GM13976 (cell line): ENCODE measurements around the gene EML6.

Experiments
- DNase-seq: peaks from one replicate; pipeline ENCODE4 v3.0.0; 2012; ENCODE audit warnings: low spot score
- in situ Hi-C: fragments of 300-500 bp; cut with MboI; formaldehyde crosslinking; loops from one replicate; pipeline ENCODE4 v1.12.0; 2022; ENCODE audit warnings: low sequenced_read_pairs, mixed read lengths, inconsistent platforms; ENCODE audit not compliant: unreplicated experiment
- TF ChIP-seq, protein P1 (sequence below): IDR thresholded peaks from 2 replicates; pipeline ENCODE4 v1.5.1; 2012; ENCODE audit warnings: borderline replicate concordance, mild to moderate bottlenecking; ENCODE audit not compliant: insufficient read depth; ENCODE audit errors: extremely low read depth, missing control alignments, control extremely low read depth

Gene EML6

DNA sequence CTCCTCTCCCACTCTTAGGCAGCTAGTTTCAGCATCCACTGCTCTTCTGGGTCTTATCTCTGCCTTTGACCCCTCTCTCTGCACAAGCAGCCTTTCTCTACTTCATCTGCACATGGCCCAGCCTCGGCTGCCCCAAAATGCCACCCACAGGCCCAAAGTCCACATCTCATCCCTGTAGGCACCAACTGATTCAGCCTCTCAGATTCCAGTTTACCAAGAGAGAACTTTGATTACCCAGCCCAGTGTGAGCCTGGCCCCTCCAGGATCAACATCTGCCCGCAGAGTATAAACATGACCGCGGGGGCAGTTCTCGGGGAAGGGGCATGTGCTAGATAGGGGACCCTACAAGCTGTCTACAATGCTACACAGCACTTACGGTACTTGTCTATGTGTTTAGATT is 185.1 kb downstream of the EML6 start:
- TF ChIP-seq, protein P1, sequence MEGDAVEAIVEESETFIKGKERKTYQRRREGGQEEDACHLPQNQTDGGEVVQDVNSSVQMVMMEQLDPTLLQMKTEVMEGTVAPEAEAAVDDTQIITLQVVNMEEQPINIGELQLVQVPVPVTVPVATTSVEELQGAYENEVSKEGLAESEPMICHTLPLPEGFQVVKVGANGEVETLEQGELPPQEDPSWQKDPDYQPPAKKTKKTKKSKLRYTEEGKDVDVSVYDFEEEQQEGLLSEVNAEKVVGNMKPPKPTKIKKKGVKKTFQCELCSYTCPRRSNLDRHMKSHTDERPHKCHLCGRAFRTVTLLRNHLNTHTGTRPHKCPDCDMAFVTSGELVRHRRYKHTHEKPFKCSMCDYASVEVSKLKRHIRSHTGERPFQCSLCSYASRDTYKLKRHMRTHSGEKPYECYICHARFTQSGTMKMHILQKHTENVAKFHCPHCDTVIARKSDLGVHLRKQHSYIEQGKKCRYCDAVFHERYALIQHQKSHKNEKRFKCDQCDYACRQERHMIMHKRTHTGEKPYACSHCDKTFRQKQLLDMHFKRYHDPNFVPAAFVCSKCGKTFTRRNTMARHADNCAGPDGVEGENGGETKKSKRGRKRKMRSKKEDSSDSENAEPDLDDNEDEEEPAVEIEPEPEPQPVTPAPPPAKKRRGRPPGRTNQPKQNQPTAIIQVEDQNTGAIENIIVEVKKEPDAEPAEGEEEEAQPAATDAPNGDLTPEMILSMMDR: no peak
- no peak for DNase-seq
- in situ Hi-C loops: loop anchor here (25.0 kb wide), 1 partner anchor 254 kb away; no protein-coding TSS in a partner anchor

DNA sequence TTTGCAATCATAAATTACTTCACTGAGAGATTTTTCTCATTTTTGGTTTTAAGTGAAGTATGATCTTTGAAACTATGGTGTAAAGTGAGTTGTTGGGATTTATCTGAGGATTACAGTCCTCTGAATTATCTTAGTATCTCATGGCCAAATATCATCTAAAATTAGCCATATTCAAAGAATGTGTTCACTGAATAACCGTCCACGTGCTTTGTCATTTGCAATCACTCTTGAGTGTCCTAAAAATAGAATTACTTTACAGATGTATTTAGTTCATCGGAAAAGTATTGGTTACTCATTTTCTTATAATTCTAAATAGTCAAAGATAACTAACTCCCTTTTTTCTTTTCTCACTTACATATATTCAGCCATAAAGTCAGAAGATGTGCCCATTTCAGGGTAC is 185.5 kb downstream of the EML6 start:
- in situ Hi-C loops: loop anchor here (25.0 kb wide), 1 partner anchor 253 kb away; no protein-coding TSS in a partner anchor
- no peak for DNase-seq

DNA sequence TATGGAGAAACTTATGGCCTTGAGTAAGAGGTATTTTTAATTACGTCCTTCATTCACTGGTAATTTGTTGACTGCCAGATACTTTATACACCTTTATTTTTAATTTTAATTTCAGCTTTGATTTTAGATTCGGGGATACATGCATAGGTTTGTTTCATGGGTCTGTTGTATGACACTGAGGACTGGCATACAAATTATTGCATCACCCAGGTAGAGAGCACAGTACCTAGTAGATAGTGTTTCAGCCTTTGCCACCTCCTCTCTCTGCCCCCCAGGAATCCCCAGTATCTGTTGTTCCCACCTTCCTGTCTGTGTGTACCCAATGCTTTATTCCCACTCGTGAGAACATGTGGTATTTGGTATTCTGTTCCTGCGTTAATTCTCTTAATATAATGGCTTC is 188.8 kb downstream of the EML6 start:
- in situ Hi-C loops: loop anchor here (25.0 kb wide), 1 partner anchor 250 kb away; no protein-coding TSS in a partner anchor
- DNase-seq: no peak

More for the DNA sequence above, 185.5 kb downstream of the EML6 start:
- TF ChIP-seq, protein P1: no peak

DNA sequence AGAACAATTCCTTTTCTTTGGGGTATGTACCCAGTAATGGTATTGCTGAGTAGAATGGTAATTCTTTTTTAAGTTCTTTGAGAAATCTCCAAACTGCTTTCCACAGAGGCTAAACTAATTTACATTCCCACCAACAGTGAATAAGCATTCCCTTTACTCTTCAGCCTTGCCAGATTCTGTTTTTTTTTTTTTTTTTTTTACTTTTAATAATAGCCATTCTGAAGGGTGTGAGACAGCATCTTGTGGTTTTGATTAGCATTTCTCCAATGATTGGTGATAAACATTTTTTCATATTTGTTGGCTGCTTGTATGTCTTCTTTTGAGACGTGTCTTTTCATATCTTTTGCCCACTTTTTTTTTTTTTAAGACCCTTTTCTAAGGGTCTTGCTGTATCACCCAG is 189.4 kb downstream of the EML6 start:
- no peak for DNase-seq
- in situ Hi-C loops: loop anchor here (25.0 kb wide), 1 partner anchor 249 kb away; no protein-coding TSS in a partner anchor
- TF ChIP-seq, protein P1: no peak

More for the DNA sequence above, 188.8 kb downstream of the EML6 start:
- TF ChIP-seq, protein P1: no peak

DNA sequence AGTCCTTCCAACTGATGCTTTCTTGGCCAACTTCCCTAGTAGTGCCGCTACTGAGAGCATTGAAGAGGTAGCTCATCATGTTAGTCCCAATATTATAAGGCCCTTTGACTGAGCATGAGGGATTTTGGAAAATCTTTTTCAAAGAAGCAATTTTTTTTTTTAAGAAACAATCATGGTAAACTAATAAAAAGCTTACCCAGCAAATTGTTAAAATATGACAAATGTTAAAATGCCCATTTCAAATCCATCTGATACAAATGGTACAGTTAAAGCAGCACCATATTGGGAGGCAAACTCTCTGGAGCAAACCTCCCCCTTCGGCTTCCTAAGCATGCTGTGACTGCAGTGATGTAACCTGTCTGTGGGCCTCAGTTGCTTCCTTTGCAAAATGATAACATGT is 191.2 kb downstream of the EML6 start:
- in situ Hi-C loops: loop anchor here (25.0 kb wide), 1 partner anchor 248 kb away; no protein-coding TSS in a partner anchor
- DNase-seq: no peak
- TF ChIP-seq, protein P1: no peak

DNA sequence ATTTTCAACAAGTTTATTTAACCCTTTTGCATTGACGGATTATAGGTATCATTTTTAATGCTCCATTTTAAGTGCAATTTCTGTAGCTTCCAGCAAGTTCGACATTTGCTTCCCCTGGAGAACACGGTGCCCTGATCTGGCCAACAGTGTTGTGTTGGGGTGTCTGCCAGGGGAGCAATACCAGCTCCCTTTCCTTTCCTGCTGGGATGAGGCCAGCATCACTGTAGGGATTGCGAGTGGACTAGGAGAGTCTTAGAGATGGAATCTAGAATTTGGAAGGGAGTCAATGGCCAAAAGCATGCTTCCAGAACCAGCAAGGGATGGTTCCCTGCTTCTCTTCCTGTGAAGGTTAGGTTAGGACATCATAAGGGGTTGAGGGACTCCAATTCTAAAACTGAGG is 191.6 kb downstream of the EML6 start:
- in situ Hi-C loops: loop anchor here (25.0 kb wide), 1 partner anchor 247 kb away; no protein-coding TSS in a partner anchor
- no peak for DNase-seq
- TF ChIP-seq, protein P1: no peak
